ENCODE data around the gene ROMO1.
"Not testable (repeated sequence)": the region's sequence is repeated elsewhere in the genome, so short reads cannot be mapped to it uniquely, and the experiment has no call there.

Gene ROMO1

DNA sequence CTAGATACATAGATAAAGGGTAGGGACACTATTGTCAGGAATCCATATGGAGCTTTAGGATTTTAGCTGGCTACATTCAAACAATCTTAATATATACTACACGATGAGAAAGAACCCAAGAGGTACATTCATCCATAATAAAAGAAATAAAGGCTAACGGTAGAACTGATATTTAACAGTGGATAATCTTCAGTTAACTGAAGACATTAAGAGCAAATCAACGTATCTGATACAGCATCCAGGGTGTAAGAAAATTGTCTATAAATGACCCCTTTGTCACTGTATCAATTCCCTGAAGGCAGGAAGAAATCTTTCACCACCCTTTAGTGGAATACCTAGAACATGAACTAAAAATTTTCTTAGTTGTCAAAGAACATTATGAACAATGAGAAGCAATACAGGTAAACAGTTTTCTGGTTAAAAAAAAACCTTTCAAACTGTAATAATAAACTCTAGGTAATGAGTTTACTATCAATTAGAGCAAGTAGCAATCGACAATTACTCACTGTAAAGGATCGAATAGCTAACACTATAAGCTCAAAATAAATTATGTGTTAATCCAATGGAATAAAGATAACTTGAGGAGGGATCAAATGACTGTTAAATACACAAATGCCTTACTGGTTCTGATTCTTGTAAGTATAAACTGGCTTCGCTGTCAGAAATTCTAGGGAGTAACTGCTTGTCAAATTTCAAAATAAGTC, 11.8 kb downstream of the ROMO1 start:
- no peak for DNase-seq (ENCODE audit: low read depth)

DNA sequence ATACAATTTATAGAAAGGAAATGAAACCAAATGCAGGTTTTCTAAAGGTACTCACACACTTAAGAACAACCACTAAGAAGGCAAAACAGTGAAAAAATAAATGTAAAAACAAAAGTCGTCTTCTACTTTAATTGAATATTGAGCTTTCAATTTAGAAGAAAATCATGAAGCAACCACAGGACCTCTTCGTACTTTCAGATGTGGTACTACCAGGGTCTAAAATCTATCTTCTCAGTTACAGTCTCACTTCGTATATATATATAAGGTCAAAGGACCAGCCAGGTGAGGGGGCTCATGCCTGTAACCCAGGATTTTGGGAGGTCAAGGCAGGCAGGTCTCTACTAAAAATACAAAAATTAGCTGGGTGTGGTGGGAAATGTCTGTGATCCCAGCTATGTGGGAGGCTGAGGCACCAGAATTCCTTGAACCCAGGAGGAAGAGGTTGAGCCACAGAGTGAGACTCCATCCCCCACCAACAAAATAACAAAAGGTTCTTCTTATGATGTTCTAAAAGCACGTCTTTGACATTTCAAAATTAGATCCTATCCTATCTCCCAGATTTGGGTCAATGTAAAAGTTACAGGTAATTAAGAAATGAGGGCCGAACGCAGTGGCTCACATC, 12.5 kb downstream of the ROMO1 start:
- no peak for DNase-seq (ENCODE audit: low read depth)

DNA sequence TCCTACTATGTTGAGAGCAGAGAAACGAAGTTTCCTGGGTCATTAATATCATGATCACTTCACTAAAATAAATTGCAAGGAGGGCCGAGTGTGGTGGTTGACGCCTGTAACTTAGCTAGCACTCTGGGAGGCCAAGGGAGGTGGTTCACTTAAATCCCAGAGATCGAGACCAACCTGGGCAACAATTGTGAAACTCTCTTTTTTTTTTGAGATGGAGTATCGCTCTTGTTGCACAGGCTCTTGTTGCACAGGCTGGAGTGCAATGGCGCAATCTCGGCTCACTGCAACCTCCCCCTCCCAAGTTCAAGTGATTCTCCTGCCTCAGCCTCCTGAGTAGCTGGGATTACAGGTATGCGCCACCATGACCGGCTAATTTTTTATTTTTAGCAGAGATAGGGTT, 13.9 kb downstream of the ROMO1 start:
- DNase-seq (ENCODE audit: low read depth) = not testable (repeated sequence)

DNA sequence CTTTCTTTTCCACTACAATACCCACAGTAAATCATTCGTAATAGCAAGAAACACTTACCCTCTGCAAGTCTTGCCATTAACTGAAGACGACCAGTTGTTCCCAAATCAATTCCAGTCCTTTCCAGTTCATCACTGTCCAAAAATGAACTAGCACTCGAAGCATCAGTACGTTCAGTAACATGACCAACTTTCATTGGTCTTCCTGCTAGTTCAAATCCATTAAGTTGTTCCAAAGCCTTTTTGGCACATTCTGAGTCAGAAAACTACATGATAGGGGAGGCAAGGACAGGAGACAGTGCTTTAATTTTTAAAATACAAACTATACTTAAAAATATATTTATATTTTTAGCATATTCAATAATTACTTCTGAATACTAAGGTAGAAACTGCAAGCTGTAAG, 14.9 kb downstream of the ROMO1 start:
- DNase-seq (ENCODE audit: low read depth) = no peak

DNA sequence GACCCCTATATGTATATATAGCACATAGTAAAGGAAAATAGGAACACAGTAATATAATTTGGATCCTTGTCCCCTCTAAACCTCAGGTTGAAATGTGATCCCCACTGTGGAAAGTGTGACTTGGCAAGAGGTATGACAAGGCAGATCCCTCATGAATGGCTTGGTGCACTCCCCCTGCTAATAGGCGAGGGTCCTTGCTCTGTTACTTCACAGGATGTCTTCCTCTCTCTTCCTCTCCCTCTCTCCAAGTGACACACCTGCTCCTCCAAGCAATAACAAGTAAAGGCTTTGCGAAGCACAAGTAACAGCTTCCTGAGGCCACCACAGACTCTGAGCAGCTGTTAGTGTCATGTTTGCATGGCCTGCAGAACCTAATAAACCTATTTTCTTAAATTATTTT, 16.4 kb downstream of the ROMO1 start:
- DNase-seq (ENCODE audit: low read depth) = no peak

DNA sequence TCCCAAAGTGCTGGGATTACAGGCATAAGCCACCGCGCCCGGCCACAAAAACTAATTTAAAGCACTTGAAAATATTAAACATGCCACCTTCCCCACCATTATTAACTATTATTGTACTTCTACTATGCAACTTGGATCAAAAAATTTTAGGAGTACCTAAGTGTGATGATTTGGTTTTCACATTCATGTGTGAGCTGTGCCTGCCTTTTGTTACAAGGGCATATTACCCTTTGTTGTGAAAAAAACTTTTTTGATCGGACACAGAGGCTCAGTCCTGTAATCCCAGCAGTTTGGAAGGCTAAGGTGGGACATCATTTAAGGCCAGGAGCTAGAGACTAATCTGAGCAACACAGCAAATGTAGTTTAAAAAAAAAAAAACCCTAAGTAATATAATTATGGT, 17.1 kb downstream of the ROMO1 start:
- DNase-seq (ENCODE audit: low read depth) = no peak

DNA sequence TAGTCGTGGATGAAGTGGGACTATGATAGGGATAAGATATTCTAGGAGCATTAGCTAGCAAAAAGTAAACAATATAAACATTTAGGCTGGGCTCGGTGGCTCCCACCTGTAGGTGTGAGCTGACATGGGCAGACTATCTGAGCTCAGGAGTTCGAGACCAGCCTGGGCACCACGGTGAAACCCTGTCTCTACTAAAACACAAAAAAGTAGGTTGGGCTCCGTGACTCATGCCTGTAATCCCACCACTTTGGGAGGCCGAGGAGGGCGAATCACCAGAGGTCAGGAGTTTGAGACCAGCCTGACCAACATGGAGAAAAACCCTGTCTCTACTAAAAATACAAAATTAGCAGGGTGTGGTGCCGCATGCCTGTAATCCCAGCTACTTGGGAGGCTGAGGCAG, 19.1 kb downstream of the ROMO1 start:
- not testable (repeated sequence) for DNase-seq (ENCODE audit: low read depth)

DNA sequence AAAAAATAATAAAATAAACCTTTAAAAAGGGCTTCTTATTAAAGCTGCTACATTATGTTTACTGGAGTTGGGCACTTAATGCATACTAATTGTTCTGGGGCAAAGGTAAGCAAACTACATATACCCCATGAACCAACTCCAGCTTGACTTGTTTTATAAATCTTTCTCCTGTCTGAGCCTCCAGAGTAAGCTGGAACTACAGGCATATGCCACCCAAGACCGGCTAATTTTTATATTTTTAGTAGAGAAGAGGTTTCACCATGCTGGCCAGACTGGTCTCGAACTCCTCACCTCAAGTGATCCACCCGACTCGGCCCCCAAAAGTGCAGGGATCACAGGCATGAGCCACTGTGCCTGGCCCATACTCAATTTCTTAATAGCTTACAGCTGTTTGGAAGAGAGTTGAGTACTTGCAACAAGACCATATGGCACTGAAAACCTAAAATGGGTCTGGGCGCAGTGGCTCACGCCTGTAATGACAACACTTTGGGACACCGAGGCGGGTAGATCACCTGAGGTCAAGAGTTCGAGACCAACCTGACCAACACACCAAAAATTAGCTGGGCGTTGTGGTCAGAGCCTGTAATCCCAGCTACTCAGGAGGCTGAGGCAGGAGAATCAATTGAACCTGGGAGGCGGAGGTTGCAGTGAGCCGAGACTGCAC, 19.9 kb downstream of the ROMO1 start:
- no peak for DNase-seq (ENCODE audit: low read depth)

DNA sequence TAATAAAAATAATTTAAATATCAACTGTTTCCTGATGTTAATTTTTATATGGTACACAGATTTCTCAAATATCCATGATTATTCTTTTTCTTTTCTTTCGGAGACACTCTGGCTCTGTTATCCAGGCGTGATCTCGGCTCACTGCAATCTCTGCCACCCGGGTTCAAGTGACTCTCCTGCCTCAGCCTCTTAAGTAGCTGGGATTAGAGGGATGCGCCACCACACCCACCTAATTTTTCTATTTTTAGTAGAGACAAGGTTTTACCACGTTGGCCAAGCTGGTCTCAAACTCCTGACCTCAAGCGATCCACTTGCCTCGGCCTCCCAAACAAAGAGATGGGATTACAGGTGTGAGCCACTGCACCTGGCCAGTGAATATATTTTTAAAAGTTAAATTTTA, 20.5 kb downstream of the ROMO1 start:
- no peak for DNase-seq (ENCODE audit: low read depth)

- no peak for DNase-seq (ENCODE audit: low read depth)
Measured at GRCh38 chr20:35720165-35721123, 21.2 kb downstream of the ROMO1 start.

GRCh38 chr20:35721219-35721618, 22.0 kb downstream of the ROMO1 start:
- DNase-seq (ENCODE audit: low read depth) = no peak

GRCh38 chr20:35721621-35722020, 22.4 kb downstream of the ROMO1 start:
- DNase-seq (ENCODE audit: low read depth) = no peak

- not testable (repeated sequence) for DNase-seq (ENCODE audit: low read depth)
Measured at GRCh38 chr20:35723275-35723639, 24.1 kb downstream of the ROMO1 start.

GRCh38 chr20:35723652-35724320, 24.6 kb downstream of the ROMO1 start:
- DNase-seq (ENCODE audit: low read depth) = not testable (repeated sequence)

- DNase-seq (ENCODE audit: low read depth) = no peak
Measured at GRCh38 chr20:35724321-35725230, 25.4 kb downstream of the ROMO1 start.

DNA sequence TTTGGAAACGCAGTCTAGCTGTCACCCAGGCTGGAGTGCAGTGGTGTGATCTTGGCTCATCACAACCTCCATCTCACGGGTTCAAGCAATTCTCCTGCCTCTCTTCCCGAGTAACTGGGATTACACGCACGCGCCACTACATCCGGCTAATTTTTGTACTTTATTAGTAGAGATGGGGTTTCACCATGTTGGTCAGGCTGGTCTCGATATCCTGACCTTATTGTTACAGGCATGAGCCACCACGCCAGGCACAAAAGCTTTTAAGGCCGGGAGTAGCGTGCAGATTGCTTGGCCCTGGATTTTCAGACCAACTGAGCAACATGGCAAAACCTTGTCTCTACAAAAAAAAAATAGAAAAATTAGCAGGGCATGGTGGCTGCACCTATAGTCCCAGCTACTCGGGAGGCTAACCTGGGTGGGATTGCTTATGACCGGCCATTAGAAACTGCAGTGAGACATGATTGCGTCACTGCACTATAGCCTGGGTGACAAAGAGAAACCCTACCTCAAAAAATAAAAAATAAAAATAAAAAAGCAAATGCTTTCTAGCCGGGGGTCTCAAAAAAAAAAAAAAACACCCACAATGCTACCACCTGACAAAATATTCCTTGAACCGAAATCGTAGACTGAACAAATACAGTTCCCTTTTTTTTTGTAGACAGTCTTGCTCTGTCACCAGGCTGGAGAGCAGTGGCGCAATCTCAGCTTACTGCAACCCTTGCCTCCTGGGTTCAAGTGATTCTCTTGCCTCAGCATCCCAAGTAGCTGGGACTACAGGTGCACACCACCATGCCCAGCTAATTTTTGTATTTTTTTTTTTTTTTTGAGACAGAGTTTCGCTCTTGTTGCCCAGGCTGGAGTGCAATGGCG, 27.9 kb downstream of the ROMO1 start:
- no peak for DNase-seq (ENCODE audit: low read depth)

GRCh38 chr20:35729283-35729807, 30.1 kb downstream of the ROMO1 start:
- DNase-seq (ENCODE audit: low read depth) = no peak

DNA sequence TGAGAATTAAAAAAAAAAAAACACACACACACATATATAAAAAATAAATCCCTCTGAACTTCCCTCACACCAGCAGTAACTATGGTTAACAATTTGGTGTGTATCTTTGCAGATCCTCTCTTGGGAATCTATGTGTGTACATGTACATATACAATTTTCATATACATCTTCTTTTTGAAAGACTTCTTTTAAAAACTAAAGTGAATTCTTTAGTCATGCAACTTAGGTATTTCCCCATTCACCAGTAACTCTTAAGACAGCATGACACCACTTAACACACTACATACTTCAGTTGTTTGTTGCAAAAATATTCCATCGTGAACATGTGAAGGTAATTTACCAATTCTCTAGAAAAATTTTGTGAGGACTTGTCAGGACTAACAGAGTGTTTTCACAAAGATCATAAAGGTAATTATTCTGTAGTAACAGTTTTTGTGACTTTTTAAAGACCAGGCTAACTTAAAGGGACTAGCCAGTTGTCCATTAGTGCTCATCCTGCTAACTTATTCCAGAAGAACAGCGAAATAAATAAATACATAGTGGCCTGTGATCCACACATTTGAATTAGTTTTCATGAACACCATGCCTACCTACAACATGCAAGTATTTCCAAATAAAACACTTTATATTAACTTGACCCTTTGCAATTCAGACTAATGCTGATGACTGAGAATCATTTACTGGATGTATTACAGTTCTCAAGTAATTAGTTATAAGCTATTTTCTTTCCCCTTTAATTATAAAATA, 30.8 kb downstream of the ROMO1 start:
- no peak for DNase-seq (ENCODE audit: low read depth)

Data from activated T-helper 1 cell treated with Interleukin-2 at 50 U/mL for 16 hours (primary cell).